ENCODE data around the gene MTOR.

- no peak for TF ChIP-seq EZH2 (IDR thresholded peaks at IDR 0.05)
- TF ChIP-seq POLR2AphosphoS5 (IDR thresholded peaks at IDR 0.05; ENCODE audit: borderline replicate concordance, low read depth, low read length) = no peak
Measured at GRCh38 chr1:11211925-11212587, 50.3 kb downstream of the MTOR start.
